Brain microvascular endothelial cell (primary cell): ENCODE measurements around the gene FXN.

Experiments
- DNase-seq: peaks from one replicate; pipeline ENCODE4 v3.0.0-alpha.2; 2020
- H3K27ac ChIP-seq: fragments of 250-450 bp; sonication (Bioruptor Pico); 2 replicates; pipeline ENCODE4 v1.5.1; 2020; ENCODE audit warnings: mild to moderate bottlenecking, moderate library complexity
- H3K27me3 ChIP-seq: fragments of 250-450 bp; sonication (Bioruptor Pico); replicated peaks from 2 replicates; pipeline ENCODE4 v1.5.1; 2020; ENCODE audit warnings: mild to moderate bottlenecking
- H3K36me3 ChIP-seq: fragments of 250-450 bp; sonication (Bioruptor Pico); replicated peaks from 2 replicates; pipeline ENCODE4 v1.5.1; 2020; ENCODE audit warnings: mild to moderate bottlenecking
- H3K4me3 ChIP-seq: 2 replicates; pipeline ENCODE4 v1.5.1; 2011; ENCODE audit warnings: low read depth, mild to moderate bottlenecking, control low read depth, low read length, moderate library complexity
- CTCF ChIP-seq: IDR thresholded peaks from 2 replicates; pipeline ENCODE4 v1.5.1; 2011; ENCODE audit warnings: low read depth, mild to moderate bottlenecking, moderate library complexity, low read length, control low read depth, inconsistent platforms; ENCODE audit errors: missing control alignments
- in situ Hi-C: cut with HindIII; loops from 2 replicates; pipeline ENCODE4 v1.10.0; 2017; ENCODE audit warnings: low sequenced_read_pairs, low pct_ligation_motif_present

Gene FXN

DNA sequence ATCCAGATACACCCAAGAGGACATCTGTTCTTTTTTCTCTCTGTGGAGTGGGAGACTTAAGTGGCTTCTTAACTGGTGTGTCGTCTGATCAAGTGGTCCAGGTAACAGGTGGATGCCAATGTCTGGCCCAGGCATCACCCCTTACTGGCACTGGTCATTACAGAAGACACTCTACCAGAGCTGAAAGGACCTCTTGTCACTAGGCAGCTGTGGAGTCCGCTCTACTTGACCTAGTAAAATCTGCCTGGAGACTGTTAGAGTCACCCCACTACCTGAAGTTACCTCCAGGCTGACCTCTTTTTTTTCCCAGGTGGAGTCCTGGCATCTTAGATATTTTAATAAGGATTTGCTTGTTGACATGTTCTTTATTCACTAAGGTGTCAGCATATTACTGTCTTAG lies 22.5 kb downstream of the FXN start:
- Histone ChIP-seq H3K27me3 (no peaks in the 10 kb centered on the region), H3K4me3 (no peak overlapping the region)
- in situ Hi-C loops = loop anchor here (25.0 kb wide), 1 partner anchor 129 kb away; no protein-coding TSS in a partner anchor

GRCh38 chr9:69060766-69061165 lies 25.2 kb downstream of the FXN start:
- in situ Hi-C loops = loop anchor here (25.0 kb wide), 1 partner anchor 127 kb away; no protein-coding TSS in a partner anchor

More for the DNA sequence above, 22.5 kb downstream of the FXN start:
- TF ChIP-seq CTCF = no peak
- no peak overlapping the region for H3K27ac ChIP-seq
- no peak for DNase-seq
- peaks cover 3% of the 10 kb centered on the region for H3K36me3 ChIP-seq

GRCh38 chr9:69062195-69062594 lies 26.6 kb downstream of the FXN start:
- Histone ChIP-seq H3K27me3 (no peaks in the 10 kb centered on the region), H3K27ac (no peak overlapping the region), H3K36me3 (peaks cover 3% of the 10 kb centered on the region), H3K4me3 (no peak overlapping the region)
- no peak for DNase-seq
- TF ChIP-seq CTCF = no peak
- in situ Hi-C loops = loop anchor here (25.0 kb wide), 1 partner anchor 125 kb away; no protein-coding TSS in a partner anchor

More at GRCh38 chr9:69060766-69061165, 25.2 kb downstream of the FXN start:
- Histone ChIP-seq H3K27ac (no peak overlapping the region), H3K4me3 (no peak overlapping the region), H3K36me3 (peaks cover 6% of the 10 kb centered on the region), H3K27me3 (no peaks in the 10 kb centered on the region)
- no peak for DNase-seq
- no peak for TF ChIP-seq CTCF

- no peak for DNase-seq
- Histone ChIP-seq H3K27me3 (no peaks in the 10 kb centered on the region), H3K4me3 (no peak overlapping the region), H3K36me3 (peaks cover 3% of the 10 kb centered on the region), H3K27ac (no peak overlapping the region)
- in situ Hi-C loops = loop anchor here (25.0 kb wide), 1 partner anchor 123 kb away; no protein-coding TSS in a partner anchor
- TF ChIP-seq CTCF = no peak
These were observed 28.3 kb downstream of the FXN start for GRCh38 chr9:69063839-69064238.

DNA sequence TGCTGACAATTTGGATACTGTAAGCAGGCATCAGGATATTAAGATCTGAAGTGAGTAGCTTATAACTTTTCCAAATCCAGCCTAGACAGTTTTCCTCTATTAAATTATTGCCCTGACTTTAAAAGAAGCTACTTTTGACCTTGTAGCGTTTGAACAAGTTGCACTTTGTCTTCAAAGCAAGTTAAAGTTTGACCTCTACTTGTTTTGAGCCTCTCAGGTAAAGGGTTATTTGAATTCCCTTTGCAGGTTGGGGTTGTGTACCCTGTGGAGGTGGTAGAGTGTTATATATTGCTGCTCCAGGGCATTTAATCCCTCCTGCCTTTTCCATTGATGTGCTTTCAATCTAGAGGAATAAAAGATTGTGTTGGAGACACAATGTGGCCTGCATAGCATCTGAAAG lies 30.1 kb downstream of the FXN start:
- in situ Hi-C loops = loop anchor here (25.0 kb wide), 1 partner anchor 122 kb away; no protein-coding TSS in a partner anchor
- no peak for DNase-seq

More for the DNA sequence above, 30.1 kb downstream of the FXN start:
- H3K36me3 ChIP-seq = peaks cover 3% of the 10 kb centered on the region
- no peak overlapping the region for H3K4me3 ChIP-seq
- H3K27ac ChIP-seq = no peak overlapping the region
- no peak for TF ChIP-seq CTCF
- H3K27me3 ChIP-seq = no peaks in the 10 kb centered on the region
